ENCODE results near the gene OR4K1. TPM values are rescaled to one million over a fixed set of nuclear protein-coding genes. Genes with fewer than 3 reads are reported as not detected.

The OR4K1 gene, protein sequence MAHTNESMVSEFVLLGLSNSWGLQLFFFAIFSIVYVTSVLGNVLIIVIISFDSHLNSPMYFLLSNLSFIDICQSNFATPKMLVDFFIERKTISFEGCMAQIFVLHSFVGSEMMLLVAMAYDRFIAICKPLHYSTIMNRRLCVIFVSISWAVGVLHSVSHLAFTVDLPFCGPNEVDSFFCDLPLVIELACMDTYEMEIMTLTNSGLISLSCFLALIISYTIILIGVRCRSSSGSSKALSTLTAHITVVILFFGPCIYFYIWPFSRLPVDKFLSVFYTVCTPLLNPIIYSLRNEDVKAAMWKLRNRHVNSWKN
- total RNA-seq (not detected), polyA plus RNA-seq (not detected)
- long read RNA-seq, donor 1, result 0 reads
- long read RNA-seq, donor 2, result 0 reads
- long read RNA-seq, donor 3, result 0 reads
- long read RNA-seq, donor 4, result 0 reads
- long read RNA-seq, donor 5, result 0 reads
- long read RNA-seq, donor 6, result 0 reads
- long read RNA-seq, donor 7, result 0 reads
- long read RNA-seq, donor 8, result 0 reads
- long read RNA-seq, donor 9, partial matches to known transcripts, result 0 of 2 reads
- long read RNA-seq, donor 9, other reads (novel, unspliced or antisense), result 0 of 2 reads
- long read RNA-seq, donor 10, result 0 reads

DNA sequence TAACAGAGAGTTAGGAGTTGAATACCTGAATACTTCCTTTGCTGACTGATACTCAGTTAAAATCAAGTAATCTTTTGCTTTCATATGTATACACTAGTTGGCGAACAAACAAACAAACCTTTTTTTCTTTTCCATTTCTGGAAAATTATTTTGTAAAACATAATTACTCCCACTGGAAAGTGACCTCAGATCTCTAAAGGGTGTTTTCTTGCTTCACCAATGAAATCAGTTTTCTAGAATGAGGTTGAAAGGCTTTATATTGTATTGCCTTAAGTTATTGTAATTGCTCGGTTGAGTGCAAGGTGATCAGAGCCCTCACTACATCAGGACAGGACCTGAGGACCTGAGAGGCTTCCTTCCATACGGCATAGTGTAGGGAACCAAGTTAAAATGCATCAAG, at the start of gene OR4K1:
Gene OR4K1, plus strand, starts transcription at position 301 of the 400 bp plus-strand sequence. CDS start 4,750 bp downstream, outside the sequence.
- WGBS, 5 donors, result 53 to 69% (median 62%) methylated on average over 3 of the region's 3 CpGs
- peaks cover 0 to 6% (median 0%) of the 10 kb centered on the region in 4 donors for H3K9me3 ChIP-seq
- H3K27me3 ChIP-seq, result no peaks in the 10 kb centered on the region
- H3K4me1 ChIP-seq, result no peaks in the 10 kb centered on the region
- TF ChIP-seq, protein P1, sequence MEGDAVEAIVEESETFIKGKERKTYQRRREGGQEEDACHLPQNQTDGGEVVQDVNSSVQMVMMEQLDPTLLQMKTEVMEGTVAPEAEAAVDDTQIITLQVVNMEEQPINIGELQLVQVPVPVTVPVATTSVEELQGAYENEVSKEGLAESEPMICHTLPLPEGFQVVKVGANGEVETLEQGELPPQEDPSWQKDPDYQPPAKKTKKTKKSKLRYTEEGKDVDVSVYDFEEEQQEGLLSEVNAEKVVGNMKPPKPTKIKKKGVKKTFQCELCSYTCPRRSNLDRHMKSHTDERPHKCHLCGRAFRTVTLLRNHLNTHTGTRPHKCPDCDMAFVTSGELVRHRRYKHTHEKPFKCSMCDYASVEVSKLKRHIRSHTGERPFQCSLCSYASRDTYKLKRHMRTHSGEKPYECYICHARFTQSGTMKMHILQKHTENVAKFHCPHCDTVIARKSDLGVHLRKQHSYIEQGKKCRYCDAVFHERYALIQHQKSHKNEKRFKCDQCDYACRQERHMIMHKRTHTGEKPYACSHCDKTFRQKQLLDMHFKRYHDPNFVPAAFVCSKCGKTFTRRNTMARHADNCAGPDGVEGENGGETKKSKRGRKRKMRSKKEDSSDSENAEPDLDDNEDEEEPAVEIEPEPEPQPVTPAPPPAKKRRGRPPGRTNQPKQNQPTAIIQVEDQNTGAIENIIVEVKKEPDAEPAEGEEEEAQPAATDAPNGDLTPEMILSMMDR (IDR thresholded peaks at IDR 0.05), result no peak
- TF ChIP-seq POLR2A (IDR thresholded peaks at IDR 0.05) (no peak), POLR2AphosphoS5 (IDR thresholded peaks at IDR 0.05) (no peak), EP300 (IDR thresholded peaks at IDR 0.05) (no peak)
- intact Hi-C loops (cut with DNase I; ENCODE audit: low total_unique reads), result no loop called here
- no peak within 1 kb of the TSS for H3K27ac ChIP-seq
- H3K4me3 ChIP-seq, result no peak within 1 kb of the TSS
- no peaks in the 10 kb centered on the region for H3K36me3 ChIP-seq
- no peak for DNase-seq

DNA sequence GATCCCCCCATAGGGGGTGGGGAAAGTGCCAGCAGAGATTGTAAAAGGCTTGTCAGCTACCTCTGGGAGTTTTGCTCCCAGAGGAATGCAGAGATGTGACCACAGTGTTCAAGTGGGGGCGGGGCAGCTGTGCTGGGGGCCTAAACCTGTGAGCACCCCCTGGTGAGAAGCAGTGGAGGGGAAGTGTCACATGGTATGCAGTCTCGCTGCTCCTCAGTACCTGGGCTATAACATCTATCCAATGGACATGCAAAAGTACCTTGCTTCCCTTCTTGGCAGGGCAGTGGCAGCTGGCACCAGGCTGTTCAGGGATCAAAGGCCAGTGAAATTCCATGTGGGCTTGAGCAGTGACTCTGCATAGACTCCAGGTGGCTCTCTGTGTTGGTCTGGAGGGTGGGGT, 35.4 kb upstream of the OR4K1 start:
- no peaks in the 10 kb centered on the region for H3K27me3 ChIP-seq
- H3K9me3 ChIP-seq, result peaks cover 3 to 79% (median 66%) of the 10 kb centered on the region in 4 donors
- no peak overlapping the region for H3K27ac ChIP-seq
- DNase-seq, result no peak
- H3K4me3 ChIP-seq, result no peak overlapping the region
- intact Hi-C loops (cut with DNase I; ENCODE audit: low total_unique reads), result no loop called here
- 32 to 50% (median 35%) methylated on average over 2 of the region's 2 CpGs for WGBS, 5 donors
- H3K4me1 ChIP-seq, result no peaks in the 10 kb centered on the region
- no peak for TF ChIP-seq EP300 (IDR thresholded peaks at IDR 0.05)
- TF ChIP-seq POLR2AphosphoS5 (IDR thresholded peaks at IDR 0.05), result no peak
- TF ChIP-seq, protein P1 (IDR thresholded peaks at IDR 0.05), result no peak
- no peak for TF ChIP-seq POLR2A (IDR thresholded peaks at IDR 0.05)
- H3K36me3 ChIP-seq, result no peaks in the 10 kb centered on the region

DNA sequence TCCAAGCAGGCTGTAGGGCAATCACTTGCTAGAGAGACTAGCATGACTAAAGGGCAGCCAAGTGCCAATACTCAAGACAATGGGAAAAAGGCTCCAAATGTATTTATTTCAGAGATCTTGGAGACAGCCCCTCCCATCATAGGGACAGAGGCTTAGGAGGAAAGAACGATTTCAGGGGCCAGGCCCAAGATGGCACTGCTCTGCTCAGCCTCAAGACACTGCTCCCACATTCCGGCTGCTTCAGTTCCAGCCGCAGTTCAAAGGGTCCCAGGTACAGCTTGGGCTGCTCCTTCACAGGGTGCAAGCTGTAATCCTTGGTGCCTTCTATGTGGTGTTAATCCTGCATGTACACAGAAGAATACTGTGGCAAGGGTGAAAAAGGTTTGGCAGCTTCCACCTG, 29.7 kb upstream of the OR4K1 start:
- Histone ChIP-seq H3K9me3 (peaks cover 0 to 46% (median 29%) of the 10 kb centered on the region in 4 donors), H3K4me1 (no peaks in the 10 kb centered on the region), H3K27me3 (no peaks in the 10 kb centered on the region), H3K36me3 (no peaks in the 10 kb centered on the region), H3K27ac (no peak overlapping the region), H3K4me3 (no peak overlapping the region)
- no peak for DNase-seq
- TF ChIP-seq EP300 (IDR thresholded peaks at IDR 0.05) (no peak), POLR2AphosphoS5 (IDR thresholded peaks at IDR 0.05) (no peak), POLR2A (IDR thresholded peaks at IDR 0.05) (no peak)
- TF ChIP-seq, protein P1 (IDR thresholded peaks at IDR 0.05), result no peak
- WGBS, 5 donors, result 40 to 67% (median 64%) methylated on average over 3 of the region's 3 CpGs
- intact Hi-C loops (cut with DNase I; ENCODE audit: low total_unique reads), result no loop called here

DNA sequence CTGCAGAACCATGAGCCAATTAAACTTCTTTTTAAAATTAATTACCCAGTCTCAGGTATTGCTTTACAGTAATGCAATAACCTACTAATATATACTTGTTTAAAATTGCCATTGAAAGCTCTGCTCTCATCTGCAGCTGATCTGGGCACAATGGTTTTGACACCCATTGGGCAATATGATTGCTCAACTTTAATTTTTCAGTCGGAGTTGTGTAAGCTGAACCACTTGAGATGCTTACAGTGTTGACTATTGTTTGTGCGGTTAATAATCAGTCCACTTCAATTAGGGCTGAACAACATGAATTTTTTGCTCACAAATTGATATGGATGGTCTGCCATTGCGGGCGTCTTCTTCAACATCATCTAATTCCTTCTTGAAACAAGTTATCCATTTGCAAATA, 28.3 kb upstream of the OR4K1 start:
- no peak for DNase-seq
- H3K9me3 ChIP-seq, result peaks cover 0 to 32% (median 16%) of the 10 kb centered on the region in 4 donors
- H3K4me1 ChIP-seq, result no peaks in the 10 kb centered on the region
- H3K4me3 ChIP-seq, result no peak overlapping the region
- TF ChIP-seq EP300 (IDR thresholded peaks at IDR 0.05), result no peak
- TF ChIP-seq, protein P1 (IDR thresholded peaks at IDR 0.05), result no peak
- TF ChIP-seq POLR2AphosphoS5 (IDR thresholded peaks at IDR 0.05), result no peak
- no peak for TF ChIP-seq POLR2A (IDR thresholded peaks at IDR 0.05)
- WGBS, 5 donors, result 78 to 86% (median 81%) methylated on average over 4 of the region's 4 CpGs
- H3K36me3 ChIP-seq, result no peaks in the 10 kb centered on the region
- intact Hi-C loops (cut with DNase I; ENCODE audit: low total_unique reads), result no loop called here
- H3K27ac ChIP-seq, result no peak overlapping the region
- H3K27me3 ChIP-seq, result no peaks in the 10 kb centered on the region
